Frontal cortex (tissue), 4 donors: Measurements from ENCODE around the gene TMEM37. TPM values are rescaled to one million over a fixed set of nuclear protein-coding genes. Genes with fewer than 3 reads are reported as not detected.
A peak's percentile ranks its signal among the peaks of the same experiment; 100 is the strongest.
"Not testable (repeated sequence)": the region's sequence is repeated elsewhere in the genome, so short reads cannot be mapped to it uniquely, and the experiment has no call there.

Source experiments
- DNase-seq, 2 donors: peaks; one replicate each; pipeline ENCODE4 v3.0.0; 2012; ENCODE audit warnings: low spot score in 2 of 2
- FAIRE-seq: peaks from 2 replicates; lab custom pipeline; 2012; peaks lifted over from hg19 to GRCh38; lab: Jason Lieb, UNC
- total RNA-seq: library from RNA; depleted of rRNA; stranded (reverse); fragments of >200 nt; gene quantifications from one replicate; pipeline ENCODE4 v1.2.3, GENCODE V29; 2014
- donor health status: control.
- donor health status: control.
- donor health status: control.

TMEM37 gene, protein sequence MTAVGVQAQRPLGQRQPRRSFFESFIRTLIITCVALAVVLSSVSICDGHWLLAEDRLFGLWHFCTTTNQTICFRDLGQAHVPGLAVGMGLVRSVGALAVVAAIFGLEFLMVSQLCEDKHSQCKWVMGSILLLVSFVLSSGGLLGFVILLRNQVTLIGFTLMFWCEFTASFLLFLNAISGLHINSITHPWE
- not detected for total RNA-seq

DNA sequence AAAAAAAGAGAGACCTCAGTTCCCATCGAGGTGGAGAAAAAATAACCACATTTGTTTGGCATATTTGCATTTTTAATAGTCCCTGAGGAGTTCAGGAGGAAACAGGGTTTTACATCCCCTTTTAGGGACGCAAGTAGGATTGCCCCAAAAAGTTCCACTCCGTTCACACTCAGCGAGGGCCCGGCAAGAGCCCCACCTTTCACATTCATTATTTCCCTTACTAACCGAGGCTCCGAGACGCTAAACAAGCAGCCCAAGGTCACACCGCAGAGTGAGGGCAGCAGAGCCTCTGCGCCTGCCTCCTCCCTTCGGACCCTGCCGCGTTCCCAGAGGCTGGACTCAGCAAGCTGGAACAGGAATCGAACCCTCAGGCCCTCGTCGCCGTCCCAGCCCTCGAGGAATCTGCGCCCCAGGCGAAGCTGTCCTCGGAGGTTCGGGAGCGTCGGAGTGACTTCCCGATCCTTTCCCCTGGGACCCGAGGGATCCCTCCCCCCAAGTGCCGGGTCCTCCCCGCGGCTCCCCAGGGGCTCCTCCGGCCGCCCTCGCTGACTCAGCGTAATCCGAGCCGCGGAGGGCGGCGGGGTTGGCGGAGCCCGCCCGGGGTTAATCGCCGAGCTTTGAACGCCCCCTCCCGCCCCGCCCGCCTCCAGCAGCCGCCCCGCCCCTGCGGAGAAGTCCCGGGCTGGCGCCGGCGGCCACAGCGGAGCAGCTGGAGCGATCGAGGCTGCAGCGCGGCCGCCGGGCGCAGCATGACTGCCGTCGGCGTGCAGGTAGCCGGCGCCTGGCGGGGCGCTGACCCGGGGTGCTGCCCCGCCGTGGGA is at the start of gene TMEM37:
TSS of gene TMEM37 (plus strand) at position 700 of the 821 bp plus-strand sequence. CDS start at position 750, 50 bp downstream.
- DNase-seq (peak; percentile 65 to 78), FAIRE-seq (no peak)

DNA sequence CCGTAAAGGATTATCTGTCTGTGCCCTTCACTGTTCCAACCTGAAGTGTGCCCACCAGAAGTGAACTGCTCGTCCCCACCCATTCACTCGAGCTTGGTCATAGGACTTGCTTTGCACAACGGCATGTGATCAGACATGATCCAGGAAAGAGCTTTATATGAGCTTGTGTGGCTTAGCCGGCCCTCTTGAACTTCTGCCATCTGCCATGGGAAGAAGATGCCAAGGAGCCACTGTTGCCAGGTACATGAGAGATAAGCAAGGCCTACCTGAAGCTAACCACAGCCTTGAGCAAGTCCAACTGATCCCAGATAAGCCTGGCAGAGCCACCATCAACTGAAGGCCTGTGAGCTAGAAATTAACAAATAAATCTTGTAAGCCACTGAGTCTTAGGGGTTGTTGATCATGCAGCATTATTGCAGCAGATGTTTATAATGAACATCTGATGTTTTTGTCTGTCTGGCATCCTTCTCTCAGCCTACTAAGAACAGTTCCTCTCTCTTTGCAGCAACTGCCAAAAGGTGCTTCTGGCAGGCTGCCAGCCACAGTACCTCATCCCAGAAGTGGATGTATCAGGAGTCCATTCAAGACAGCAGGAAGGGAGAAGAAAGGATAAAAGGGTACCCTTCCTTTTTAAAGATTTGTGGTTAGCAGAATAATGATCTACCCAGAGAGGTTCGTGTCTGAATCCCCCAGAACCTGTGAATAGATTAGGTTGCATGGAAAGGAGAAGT is 48.1 kb upstream of the TMEM37 start:
- no peak for FAIRE-seq
- no peak for DNase-seq

DNA sequence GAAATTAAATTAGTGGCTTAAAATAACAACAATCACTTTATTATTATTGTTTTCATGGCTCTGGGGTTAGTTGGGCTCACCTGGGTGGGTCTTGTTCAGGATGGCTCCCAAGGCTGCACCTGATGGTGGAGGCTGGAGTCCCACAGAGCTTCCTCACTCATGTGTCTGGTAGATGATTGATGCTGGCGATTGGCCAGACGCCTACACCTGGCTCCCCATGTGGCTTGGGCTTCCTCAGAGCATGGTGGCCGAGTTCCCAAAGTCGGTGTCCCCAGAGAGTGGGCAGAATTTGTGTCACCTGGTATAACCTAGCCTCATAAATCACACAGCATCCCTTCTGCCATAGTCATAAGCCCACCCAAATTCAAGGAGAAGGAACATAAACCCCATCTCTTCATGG is 46.7 kb upstream of the TMEM37 start:
- no peak for FAIRE-seq
- no peak for DNase-seq

DNA sequence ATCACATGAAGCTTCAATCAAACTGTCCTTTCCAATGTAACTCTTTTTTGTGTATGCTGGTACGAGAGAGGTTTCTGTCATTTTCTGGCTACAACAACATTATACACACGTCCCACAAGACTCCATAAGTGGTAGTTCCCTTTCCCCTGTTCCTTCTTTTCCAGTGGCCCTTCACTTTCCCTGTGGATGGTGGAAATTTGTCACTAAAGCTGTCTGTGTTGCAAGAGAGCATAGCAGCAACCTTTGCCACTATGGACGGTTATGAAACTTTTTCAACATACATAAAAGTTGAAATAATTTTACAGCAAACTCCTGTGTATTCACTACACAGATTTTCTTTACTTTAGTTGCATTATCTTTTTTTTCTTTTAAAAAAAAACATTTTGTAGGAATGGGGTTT is 46.2 kb upstream of the TMEM37 start:
- no peak for FAIRE-seq

DNA sequence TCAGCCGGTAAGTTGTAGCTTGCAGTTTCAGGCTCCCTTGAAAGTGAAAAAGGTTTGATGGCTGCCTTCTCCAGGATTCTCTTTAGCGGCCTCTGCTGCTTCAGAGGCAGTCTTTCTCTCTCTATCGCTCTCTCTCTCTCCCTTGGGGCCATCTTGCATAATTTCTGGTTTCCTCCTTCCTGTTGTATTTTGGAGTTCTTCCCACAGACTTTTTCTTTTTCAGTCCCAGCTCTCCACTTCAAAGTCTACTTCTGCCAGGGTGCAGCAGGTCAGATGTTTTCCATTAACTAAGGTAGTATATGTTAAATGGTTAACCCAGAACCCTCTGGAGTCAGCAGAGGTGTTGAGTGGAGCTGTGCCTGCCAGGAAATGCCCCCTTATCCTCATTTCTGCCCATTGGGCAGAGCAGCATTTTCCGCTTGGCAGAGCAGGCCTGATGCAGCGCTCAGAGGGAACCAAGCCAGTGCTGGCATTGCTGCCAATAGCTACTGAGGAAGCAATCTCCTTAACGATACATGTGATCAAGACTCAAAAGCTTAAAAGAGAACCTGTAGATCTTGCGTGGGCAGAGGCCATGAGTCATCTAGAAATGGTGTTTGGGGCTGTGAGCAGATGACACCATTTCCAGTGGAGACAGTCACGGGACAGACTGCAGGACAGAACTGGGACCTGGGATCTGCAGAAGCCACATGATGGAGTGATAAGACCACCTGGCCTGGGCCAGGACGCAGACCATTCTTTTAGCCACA is 44.1 kb upstream of the TMEM37 start:
- no peak for FAIRE-seq
- peak in 1 of 2 donors; percentile 45 for DNase-seq

More for the DNA sequence above, 46.2 kb upstream of the TMEM37 start:
- DNase-seq: no peak

DNA sequence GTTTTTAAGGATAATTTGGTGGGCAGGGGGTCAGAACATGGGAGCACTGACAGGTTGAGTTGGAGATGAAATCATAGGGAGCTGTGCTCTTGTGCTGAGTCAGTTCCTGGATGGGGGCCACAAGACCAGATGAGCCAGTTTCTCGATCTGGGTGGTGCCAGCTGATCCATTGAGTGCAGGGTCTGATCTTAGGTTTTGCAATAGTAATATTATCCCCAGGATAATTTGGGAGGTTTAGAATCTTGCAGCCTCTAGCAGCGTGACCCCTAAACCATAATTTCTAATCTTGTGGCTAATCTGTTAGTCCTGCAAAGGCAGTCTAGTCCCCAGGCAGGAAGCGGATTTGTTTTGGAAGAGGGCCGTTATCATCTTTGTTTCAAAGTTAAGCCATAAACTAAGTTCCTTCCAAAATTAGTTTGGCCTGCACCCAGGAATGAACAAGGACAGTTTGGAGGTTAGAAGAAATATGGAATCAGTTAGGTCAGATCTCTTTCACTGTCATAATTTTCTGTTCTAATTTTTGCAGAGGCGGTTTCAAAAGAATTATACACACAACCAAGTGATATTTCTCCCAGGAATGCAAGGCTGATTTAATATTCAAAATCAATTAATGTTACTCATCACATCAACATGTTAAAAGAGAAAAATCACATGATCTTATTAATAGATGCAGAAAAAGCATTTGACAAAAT is 41.9 kb upstream of the TMEM37 start:
- FAIRE-seq (no peak), DNase-seq (no peak)

DNA sequence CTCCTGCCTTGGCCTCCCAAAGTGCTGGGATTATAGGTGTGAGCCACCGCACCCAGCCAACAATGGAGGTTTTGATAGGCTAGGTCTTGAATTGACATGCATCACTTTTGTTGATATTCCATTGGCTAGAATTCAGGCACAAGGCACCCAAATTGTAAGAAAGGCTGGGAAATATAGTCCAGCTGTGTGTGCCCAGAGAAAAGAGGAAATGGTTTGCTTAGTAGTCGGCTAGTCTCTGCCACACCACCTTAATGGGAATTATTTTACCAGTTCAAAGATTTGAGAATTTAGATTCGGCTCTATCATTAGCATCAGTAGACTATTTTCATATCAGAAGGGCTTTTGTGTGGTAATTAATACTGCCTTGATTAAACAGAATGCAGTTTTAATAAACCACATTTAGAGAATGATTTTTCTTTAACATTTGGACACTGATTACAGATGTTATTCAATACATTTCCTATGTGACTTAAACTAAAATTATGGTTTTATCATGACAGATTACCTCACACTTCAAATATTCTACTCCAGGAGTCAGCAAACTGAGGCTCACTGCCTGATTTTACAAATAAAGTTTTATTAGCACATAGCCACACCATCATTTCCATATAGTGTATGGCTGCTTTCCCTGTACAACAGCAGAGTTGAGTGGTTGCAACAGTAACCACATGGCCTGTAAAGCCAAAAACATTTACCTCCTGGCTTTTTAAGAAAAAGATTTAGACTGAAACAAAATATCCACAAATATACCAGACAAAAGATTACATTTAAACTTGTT is 37.5 kb upstream of the TMEM37 start:
- DNase-seq (no peak), FAIRE-seq (no peak)

DNA sequence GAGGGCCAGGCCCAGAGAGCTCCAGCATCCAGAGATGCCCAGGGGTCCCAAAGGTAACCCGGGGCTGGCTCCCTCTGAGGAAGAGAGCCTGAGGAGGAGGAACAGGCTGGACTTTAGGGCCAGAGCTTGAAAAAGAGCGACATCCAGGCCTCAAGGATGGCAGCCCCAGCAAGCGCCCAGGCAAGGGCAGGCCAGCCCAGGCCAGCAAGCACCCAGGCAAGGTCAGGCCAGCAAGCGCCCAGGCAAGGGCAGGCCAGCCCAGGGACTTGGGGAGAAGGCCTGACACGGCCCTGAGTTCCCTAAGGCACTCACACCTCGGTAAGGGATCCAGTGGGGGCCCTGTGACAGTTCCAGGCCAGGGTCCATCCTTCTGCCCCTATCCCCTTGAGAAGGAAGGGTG is 34.5 kb upstream of the TMEM37 start:
- FAIRE-seq: no peak
- DNase-seq: no peak

DNA sequence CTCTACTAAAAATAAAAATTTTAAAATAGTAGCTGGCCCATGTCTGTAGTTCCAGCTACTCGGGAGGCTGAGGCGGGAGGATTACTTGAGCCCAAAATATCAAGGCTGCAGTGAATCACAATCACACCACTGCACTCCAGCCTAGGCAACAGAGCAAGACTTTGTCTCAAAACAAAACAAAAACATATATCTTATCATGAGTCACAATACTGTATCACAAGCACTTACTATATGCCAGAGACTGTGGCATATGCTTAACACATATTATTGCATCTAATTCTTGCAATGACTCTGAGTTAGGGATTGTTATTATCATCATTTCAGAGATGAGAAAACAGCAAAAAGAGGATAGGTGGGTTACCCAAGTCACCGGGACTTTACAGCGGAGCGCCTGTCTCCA is 29.5 kb upstream of the TMEM37 start:
- FAIRE-seq (no peak), DNase-seq (no peak)

DNA sequence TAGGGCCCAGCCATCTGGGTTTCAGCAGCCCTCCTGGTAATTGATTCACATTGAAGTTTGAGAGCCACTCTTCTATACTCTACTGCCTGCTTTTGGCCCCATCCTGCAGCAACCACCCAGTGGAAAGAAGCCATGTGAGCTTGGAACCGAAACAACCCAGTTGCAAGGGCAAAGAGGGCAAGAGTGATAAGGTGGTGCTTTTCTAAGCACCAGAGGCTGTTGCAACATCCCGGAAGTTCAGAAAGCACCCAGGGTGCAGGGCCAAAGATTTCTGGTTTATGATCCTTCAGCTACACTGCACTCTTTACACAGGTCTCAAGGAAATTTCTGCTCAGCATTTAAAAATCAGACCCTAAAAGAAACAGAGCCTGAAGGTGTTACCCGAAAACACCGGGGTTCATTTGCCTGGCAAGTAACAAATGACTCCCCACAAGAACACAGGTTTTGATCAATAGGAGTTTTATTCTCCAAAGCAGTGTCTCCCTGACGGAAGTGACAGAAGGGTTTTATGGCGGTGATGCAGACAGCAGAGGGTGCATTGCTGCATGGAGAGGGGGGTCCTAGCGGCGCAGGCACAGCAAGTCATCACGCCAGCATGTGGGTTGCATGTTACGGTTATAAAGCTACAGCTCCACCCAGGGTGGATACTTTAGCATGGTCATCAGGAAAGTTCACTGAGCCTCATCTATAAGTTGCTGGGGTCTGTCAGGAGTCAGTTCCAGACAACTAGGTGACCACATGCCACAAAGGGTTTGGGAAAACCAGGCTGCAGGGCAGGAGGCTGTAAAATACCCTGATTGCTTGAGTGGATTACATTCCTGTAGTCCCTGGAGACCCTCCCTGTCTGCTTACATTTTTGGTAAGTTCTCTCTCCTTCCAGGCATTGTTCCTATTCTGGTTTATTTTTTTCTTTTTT is 28.8 kb upstream of the TMEM37 start:
- FAIRE-seq (no peak), DNase-seq (no peak)

DNA sequence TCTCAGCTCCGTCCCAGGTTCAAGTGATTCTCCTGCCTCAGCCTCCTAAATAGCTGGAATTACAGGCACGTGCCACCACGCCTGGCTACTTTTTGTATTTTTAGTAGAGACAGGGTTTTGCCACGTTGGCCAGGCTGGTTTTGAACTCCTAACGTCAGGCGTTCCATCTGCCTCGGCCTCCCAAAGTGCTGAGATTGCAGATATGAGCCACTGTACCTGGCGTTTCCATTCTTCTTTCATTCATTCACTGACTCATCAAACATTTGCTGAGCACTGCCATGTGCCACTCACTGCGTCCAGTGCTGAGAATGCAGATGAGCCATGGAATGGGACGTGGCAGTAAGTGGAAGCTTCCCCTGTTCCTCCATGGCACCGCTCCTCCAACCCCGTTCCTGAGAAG is 28.0 kb upstream of the TMEM37 start:
- not testable (repeated sequence) for DNase-seq, FAIRE-seq

DNA sequence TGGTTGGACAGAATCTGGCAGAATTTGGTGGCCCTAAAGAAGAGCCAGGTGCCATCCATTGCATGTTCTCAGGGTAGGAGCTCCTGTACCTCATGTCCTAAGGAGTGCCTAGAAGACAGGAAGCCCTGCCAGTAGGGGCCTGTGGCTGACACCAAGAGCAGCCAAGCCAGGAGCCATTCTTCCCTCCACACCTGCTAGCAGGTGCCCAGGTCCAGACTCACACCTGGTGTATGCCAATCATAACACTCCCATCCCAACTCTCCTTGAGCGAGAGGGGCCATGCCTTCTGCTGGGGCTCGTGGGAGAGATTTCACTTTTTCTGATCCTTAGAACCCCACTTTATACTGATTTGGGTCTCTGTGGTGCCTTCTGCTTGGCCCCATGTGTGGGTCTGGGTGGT is 26.5 kb upstream of the TMEM37 start:
- DNase-seq (no peak), FAIRE-seq (no peak)

DNA sequence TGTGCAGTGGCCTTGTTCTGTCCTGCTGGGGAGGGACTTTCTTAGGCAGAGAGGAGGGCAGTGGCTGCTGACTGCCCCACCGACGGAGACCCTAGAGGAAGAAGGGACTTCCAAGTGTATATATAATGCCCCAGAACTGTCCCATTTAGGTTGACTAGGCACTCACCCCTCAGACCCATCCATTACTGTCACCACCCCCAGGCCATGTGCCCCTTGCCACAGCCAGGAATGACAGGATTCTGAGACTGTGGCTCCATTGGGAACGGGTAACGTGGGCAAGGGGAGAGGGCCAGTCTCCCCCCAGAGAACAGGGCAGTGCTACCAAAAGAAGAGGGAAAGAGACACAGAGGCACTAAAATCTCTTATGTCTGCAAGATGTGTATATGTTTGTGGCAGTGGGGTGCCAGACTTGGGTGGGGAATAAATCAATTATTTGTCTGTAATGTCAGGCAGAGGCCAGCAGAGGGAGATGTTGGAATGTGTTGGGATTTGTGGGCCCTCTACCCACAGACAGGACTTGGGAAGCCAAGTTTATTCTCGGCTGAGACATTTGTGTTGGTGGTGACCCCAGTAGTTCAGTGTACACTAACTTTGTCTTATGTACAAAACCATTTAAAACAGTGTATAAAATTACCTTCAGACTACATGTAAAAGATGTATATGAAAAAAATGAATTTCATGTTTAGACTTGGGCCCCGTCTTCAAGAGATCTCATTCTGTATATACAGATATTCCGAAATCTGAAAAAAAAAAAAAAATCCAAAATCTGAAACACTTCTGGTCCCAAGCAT is 24.0 kb upstream of the TMEM37 start:
- peak; percentile 49 for FAIRE-seq

DNA sequence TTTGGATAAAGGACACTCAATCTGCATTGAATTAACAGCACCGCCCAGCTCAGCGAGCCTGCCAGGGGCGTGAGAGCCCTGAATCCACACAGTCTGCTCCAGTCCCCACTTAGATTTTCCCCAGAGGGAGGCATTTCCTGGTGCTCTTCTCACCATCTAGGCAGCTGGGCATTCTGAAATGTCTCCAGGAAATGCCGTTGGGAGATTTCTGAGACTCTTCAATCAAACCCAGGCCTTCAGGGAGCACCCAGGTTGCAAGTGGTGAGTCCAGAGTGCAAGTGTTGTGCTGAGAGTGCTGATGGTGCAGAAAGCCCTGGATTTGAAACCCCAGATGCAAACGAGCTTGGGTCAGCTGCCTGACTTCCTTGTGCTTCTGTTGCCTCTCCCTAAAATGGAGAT is 23.4 kb upstream of the TMEM37 start:
- FAIRE-seq (no peak), DNase-seq (no peak)

More for the DNA sequence above, 24.0 kb upstream of the TMEM37 start:
- DNase-seq: peak in 1 of 2 donors; percentile 72

DNA sequence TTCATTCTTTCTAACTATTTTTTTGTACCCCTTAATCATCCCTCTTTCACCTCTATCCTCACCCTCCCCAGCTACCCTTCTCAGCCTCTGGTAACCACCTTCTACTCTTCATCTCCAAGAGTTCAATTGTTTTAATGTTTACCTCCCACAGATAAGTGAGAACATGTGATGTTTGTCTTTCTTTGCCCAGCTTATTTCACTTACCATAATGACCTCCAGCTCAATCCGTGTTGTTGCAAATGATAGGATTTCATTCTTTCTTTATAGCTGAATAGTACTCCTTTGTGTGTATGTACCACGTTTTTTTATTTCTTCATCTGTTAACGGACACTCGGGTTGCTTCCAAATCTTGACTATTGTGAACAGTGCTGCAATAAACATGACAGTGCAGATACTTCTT is 22.1 kb upstream of the TMEM37 start:
- DNase-seq (no peak), FAIRE-seq (no peak)

DNA sequence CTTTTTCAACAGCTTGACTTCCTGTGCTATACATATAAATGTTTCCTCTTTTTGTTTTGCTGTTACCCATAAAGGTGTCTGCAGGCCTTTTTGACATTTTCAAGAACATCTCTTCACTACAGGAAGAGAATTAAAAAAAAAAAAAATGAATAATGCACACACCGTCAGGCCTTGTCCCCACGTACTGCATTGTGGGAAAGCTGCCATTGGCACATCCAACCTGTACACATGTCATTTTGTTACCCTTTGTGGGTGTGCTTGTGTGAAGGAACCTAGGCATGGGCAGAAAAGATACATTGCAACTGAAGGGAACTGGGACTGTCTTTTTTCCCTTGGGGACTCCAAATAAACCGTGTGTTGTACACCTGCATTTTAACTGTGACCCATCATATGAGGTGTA is 16.8 kb upstream of the TMEM37 start:
- FAIRE-seq (no peak), DNase-seq (no peak)

DNA sequence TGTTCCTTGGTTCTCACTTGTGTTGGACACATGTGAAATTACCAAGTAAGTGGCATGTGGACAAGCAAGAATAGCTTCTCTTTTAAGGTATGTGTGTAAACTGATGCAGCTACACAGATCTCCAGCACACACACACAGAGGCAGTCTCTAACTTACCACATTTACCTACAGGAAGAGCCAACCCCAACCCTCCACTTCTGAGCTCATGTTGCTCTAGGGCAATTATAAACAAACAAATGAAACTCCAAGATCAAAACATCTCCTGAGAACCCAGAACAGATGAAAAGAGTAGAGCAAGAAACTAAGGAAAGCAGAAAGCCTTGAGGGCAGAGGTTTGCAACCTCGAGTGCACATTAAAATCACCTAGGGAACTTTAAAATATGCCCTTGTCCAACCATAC is 16.0 kb upstream of the TMEM37 start:
- DNase-seq (no peak), FAIRE-seq (no peak)
